A673 (cell line): ENCODE data around the gene CCDC13. TPM values are rescaled to one million over a fixed set of nuclear protein-coding genes. Genes with fewer than 3 reads are reported as not detected.

Experiments
- Bru-seq: library from RNA; stranded (reverse); fragments of 400-500 nt; gene quantifications from one replicate; lab custom pipeline; 2021; lab: Mats Ljungman, UMichigan
- BruChase-seq, 2 experiments: library from RNA; stranded (reverse); fragments of 400-500 nt; gene quantifications; one replicate each; lab custom pipeline; 2021; lab: Mats Ljungman, UMichigan
- BruUV-seq: library from RNA; stranded (reverse); fragments of 400-500 nt; replicated peaks from 2 replicates; lab custom pipeline; 2021; lab: Mats Ljungman, UMichigan
- CTCF ChIA-PET: fragments of 300-600 bp; sonication (Branson Sonifier 250); formaldehyde crosslinking; loops from one replicate; lab custom pipeline; 2022; ENCODE audit warnings: antibody characterized with exemption; lab: Charles Lee
- POLR2A ChIA-PET: fragments of 300-600 bp; sonication (Branson Sonifier 250); formaldehyde crosslinking; loops from one replicate; lab custom pipeline; 2022; ENCODE audit warnings: antibody characterized with exemption; ENCODE audit not compliant: low non-redundant PET; lab: Charles Lee
- DNase-seq: peaks from one replicate; pipeline ENCODE4 v3.0.0-alpha.2; 2015; ENCODE audit warnings: low spot score
- H3K27ac ChIP-seq: fragments of 200-600 bp; sonication (generic); 2 replicates; pipeline ENCODE4 v1.5.1; 2016; ENCODE audit warnings: mixed run types, low read depth, mild to moderate bottlenecking, mixed read lengths, antibody characterized with exemption, low read length; ENCODE audit not compliant: poor library complexity, severe bottlenecking
- H3K27me3 ChIP-seq: fragments of 200-600 bp; sonication (generic); replicated peaks from 2 replicates; pipeline ENCODE4 v1.6.1; 2017; ENCODE audit warnings: mixed run types, low read depth, mild to moderate bottlenecking, mixed read lengths, antibody characterized with exemption, low read length; ENCODE audit not compliant: insufficient read depth, poor library complexity
- H3K36me3 ChIP-seq: fragments of 200-600 bp; sonication (generic); 2 replicates; pipeline ENCODE4 v1.6.1; 2016; ENCODE audit warnings: mixed run types, mild to moderate bottlenecking, mixed read lengths, antibody characterized with exemption, low read length; ENCODE audit not compliant: insufficient read depth, poor library complexity, severe bottlenecking
- H3K4me1 ChIP-seq: fragments of 200-600 bp; sonication (generic); 2 replicates; pipeline ENCODE4 v1.6.1; 2017; ENCODE audit warnings: mixed run types, mild to moderate bottlenecking, mixed read lengths, antibody characterized with exemption, low read length; ENCODE audit not compliant: insufficient read depth, poor library complexity, severe bottlenecking
- H3K4me3 ChIP-seq: fragments of 200-600 bp; sonication (generic); 2 replicates; pipeline ENCODE4 v1.5.1; 2016; ENCODE audit warnings: low read depth, mixed run types, mild to moderate bottlenecking, mixed read lengths, low read length; ENCODE audit not compliant: poor library complexity, severe bottlenecking
- H3K9me3 ChIP-seq: fragments of 200-600 bp; sonication (generic); 2 replicates; pipeline ENCODE4 v1.6.1; 2016; ENCODE audit warnings: mixed run types, low read depth, mild to moderate bottlenecking, mixed read lengths, antibody characterized with exemption, low read length; ENCODE audit not compliant: poor library complexity, severe bottlenecking
- EZH2 ChIP-seq: fragments of 200-600 bp; sonication (generic); IDR thresholded peaks from 2 replicates; pipeline ENCODE4 v1.6.1; 2017; ENCODE audit warnings: borderline replicate concordance, low read depth, mild to moderate bottlenecking, mixed read lengths, antibody characterized with exemption, low read length; ENCODE audit not compliant: poor library complexity, severe bottlenecking
- intact Hi-C: fragments of 100-400 bp; cut with micrococcal nuclease; formaldehyde crosslinking; loops from one replicate; pipeline ENCODE4 v1.10.0; 2022; ENCODE audit not compliant: unreplicated experiment
- long read RNA-seq: library from polyadenylated mRNA; stranded (forward); transcript quantifications from one replicate; pipeline ENCODE4 v2.0.0, GENCODE V29; 2022
- total RNA-seq: library from RNA; stranded (reverse); gene quantifications from 2 replicates; pipeline ENCODE4 v1.2.3, GENCODE V29; 2021
- TF ChIP-seq, protein P1 (sequence below): fragments of 300-800, 200-600 bp; sonication (generic); conservative IDR thresholded peaks from 2 replicates; pipeline ENCODE4 v1.5.1; 2017; ENCODE audit warnings: low read depth, mild to moderate bottlenecking, antibody characterized with exemption, low read length, moderate library complexity, mixed read lengths

The CCDC13 gene, protein sequence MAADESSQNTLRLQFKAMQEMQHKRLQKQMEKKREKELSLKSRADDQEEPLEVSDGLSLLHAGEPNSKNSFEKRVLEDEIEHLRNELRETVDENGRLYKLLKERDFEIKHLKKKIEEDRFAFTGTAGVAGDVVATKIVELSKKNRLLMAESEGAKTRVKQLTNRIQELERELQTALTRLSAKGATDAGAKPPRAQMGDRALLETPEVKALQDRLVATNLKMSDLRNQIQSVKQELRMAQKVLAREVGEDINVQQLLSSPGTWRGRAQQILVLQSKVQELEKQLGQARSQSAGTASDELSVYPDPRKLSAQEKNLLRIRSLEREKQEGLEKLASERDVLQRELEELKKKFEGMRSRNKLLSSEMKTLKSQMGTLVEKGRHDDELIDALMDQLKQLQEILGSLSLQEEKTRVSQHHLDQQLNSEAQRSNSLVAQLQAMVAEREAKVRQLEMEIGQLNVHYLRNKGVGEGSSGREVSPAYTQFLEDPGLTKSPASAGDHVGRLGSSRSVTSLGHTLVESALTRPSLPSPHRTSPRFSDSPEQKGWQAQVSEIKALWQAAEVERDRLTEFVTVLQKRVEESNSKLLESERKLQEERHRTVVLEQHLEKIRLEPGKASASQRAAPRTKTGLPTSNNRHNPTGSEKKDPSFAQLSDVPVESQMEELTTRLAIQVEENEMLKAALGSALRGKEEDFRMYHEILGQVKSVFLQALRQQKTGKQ
- total RNA-seq (0.55 TPM in 1 of 2 replicates, not detected in the other), Bru-seq, nascent RNA (not detected), BruChase-seq, experiment 1, labeled RNA remaining after a 2-hour chase (percentile 53 among the genes with signal in this experiment), BruChase-seq, experiment 2, labeled RNA remaining after a 6-hour chase (percentile 47 among the genes with signal in this experiment)
- long read RNA-seq: 0 reads

DNA sequence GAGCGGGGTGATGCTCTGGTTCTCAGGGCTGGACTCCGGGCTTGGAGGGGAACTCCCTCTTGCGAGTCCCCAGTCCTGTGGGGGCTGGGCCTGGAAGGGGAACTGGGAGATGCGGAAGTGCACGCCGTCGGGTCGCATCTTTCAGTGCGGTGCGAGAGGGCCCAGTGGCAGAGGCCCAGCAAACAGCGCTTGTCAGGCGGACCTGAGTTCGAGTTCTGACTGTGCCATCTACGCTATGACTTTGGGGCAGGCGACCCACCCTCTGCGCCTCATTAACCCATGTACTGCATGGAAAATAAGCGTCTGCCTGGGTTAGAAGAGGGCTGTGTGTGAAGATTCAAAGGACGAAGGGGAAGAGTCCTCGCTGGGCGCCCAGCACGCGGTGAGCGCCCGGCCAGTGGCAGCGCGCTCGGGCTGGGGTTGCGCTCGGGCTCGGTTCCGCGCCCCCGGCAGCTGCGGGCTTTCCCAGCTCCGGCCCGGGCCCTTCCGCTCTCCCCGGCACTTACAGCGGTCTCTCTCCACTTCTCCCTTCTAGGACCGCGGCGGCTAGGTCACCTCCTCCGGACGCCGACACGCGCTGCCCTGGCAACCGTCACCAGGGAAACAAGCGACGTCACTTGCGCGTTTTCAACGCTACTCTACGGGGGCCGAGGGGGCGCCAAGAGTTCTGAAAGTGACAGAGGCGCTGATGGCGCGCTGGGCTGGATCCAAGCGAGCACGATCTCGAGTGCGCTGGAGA lies at the start of gene CCDC13:
TSS of gene CCDC13 (minus strand) at position 584 of the 739 bp plus-strand sequence. CDS start 14,908 bp downstream, outside the sequence.
- intact Hi-C loops: no loop called here
- Histone ChIP-seq H3K27me3 (no peaks in the 10 kb centered on the region), H3K9me3 (no peaks in the 10 kb centered on the region), H3K4me3 (peak within 1 kb of the TSS; percentile 52), H3K36me3 (no peaks in the 10 kb centered on the region), H3K4me1 (no peaks in the 10 kb centered on the region), H3K27ac (peak within 1 kb of the TSS; percentile 50)
- TF ChIP-seq EZH2: no peak
- TF ChIP-seq, protein P1, sequence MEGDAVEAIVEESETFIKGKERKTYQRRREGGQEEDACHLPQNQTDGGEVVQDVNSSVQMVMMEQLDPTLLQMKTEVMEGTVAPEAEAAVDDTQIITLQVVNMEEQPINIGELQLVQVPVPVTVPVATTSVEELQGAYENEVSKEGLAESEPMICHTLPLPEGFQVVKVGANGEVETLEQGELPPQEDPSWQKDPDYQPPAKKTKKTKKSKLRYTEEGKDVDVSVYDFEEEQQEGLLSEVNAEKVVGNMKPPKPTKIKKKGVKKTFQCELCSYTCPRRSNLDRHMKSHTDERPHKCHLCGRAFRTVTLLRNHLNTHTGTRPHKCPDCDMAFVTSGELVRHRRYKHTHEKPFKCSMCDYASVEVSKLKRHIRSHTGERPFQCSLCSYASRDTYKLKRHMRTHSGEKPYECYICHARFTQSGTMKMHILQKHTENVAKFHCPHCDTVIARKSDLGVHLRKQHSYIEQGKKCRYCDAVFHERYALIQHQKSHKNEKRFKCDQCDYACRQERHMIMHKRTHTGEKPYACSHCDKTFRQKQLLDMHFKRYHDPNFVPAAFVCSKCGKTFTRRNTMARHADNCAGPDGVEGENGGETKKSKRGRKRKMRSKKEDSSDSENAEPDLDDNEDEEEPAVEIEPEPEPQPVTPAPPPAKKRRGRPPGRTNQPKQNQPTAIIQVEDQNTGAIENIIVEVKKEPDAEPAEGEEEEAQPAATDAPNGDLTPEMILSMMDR: no peak
- no TSS peak for BruUV-seq
- ChIA-PET CTCF (no interaction called here), POLR2A (no interaction called here)
- DNase-seq: peak; percentile 85

DNA sequence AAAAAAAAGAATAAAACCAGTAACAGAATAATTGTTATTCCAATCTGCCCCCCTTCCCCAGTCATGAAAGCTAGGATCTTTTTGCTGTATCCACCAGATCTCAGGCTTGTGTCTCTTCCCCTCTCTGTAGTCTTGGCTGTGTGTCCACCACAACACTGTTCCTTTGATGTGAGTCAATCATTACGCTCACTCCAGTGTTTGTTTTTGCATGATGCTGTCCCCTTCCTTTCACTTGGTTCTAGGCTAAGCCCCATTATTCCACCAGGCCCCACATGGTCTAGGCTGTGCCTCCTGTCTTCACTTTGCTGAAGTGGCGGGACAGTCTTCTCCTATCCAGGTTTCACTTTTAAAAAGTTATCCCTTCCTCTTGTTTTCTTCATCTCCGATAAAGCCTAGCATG lies 49.8 kb upstream of the CCDC13 start:
- no peak overlapping the region for H3K4me3 ChIP-seq
- TF ChIP-seq, protein P1: no peak
- TF ChIP-seq EZH2: no peak
- POLR2A ChIA-PET: no interaction called here
- no peak overlapping the region for H3K27ac ChIP-seq
- no peaks in the 10 kb centered on the region for H3K27me3 ChIP-seq
- intact Hi-C loops: no loop called here
- no peaks in the 10 kb centered on the region for H3K9me3 ChIP-seq
- no peaks in the 10 kb centered on the region for H3K4me1 ChIP-seq
- no TSS peak for BruUV-seq
- no peak for DNase-seq
- H3K36me3 ChIP-seq: no peaks in the 10 kb centered on the region
- CTCF ChIA-PET: no interaction called here

DNA sequence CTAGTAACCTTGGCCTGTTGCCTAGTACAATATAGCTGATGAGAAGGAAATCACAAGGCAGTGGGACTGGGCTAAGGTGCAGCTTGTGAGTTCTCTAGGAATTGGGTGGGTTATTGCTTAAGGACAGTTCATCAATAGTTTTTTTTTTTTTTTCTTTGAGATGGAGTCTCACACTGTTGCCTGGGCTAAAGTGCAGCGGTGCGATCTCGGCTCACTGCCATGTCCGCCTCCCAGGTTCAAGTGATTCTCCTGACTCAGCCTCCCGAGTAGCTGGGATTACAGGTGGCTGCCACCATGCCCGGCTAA lies 47.6 kb upstream of the CCDC13 start:
- H3K36me3 ChIP-seq: no peaks in the 10 kb centered on the region
- ChIA-PET CTCF (no interaction called here), POLR2A (interaction anchor here (0.6 kb wide), 1 partner anchor 17 kb away, joined by 4 read pairs; no protein-coding TSS in a partner anchor)
- H3K4me1 ChIP-seq: no peaks in the 10 kb centered on the region
- TF ChIP-seq EZH2: no peak
- TF ChIP-seq, protein P1: no peak
- intact Hi-C loops: no loop called here
- no peaks in the 10 kb centered on the region for H3K9me3 ChIP-seq
- H3K4me3 ChIP-seq: no peak overlapping the region
- no peak for DNase-seq
- no TSS peak for BruUV-seq
- H3K27ac ChIP-seq: no peak overlapping the region
- H3K27me3 ChIP-seq: peaks cover 4% of the 10 kb centered on the region
